ENCODE results near the gene ZNF74. TPM values are rescaled to one million over a fixed set of nuclear protein-coding genes. Genes with fewer than 3 reads are reported as not detected.

ZNF74 gene
- total RNA-seq, 1 experiment from 2014 or later, result 34.3 TPM

DNA sequence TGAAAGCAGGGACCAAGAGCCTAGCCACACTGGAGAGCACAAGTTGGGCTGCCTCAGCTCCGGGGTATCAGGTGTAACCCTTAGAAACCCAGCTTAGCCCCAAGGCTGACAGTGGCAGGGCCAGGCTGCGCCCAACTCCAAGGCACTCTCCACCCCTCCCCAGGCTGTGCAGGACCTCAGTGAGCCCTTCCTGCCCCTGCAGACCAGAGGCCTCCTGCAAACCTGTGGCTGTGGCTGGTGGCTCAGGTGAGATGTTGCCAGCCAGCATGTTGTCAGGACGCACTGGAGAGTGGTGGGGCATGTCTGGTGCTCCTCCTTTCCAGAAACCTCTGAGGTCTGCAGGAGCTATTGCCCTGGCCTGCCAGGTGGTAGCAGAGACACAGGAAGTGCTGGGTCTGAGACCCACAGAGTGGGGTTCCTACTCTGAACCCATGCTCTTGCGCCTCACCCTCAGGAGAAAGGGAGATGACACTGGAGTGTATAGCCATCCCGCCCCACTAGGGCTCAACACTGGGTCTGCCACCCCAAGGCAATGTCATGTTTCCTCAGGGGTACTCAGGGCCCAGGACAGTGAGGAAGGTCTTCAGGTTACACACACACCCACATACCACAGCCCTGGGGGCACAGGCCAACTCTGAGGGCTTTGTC lies 46.1 kb downstream of the ZNF74 start:
- peaks cover 0 to 5% (median 3%) of the 10 kb centered on the region in 3 experiments; a peak in 4 of 7 replicates for H3K36me3 Mint-ChIP-seq (ENCODE audit: insufficient read depth in 1 of 3, low read depth in 3 of 3)
- no peak overlapping the region for H4K91ac ChIP-seq (ENCODE audit: insufficient read length, low read depth, low read length)
- H3K14ac ChIP-seq (ENCODE audit: insufficient read depth, low read length), result no peak overlapping the region
- no peak overlapping the region for H4K5ac ChIP-seq (ENCODE audit: insufficient read length, low read depth, low read length)
- H3K23ac ChIP-seq (ENCODE audit: insufficient read length, low read depth, low read length), result no peak overlapping the region
- H3K27me3 Mint-ChIP-seq (ENCODE audit: low read depth), result peaks cover 44% of the 10 kb centered on the region
- H3K56ac ChIP-seq (ENCODE audit: insufficient read length, low read depth, low read length), result no peak overlapping the region
- H3K27ac ChIP-seq (ENCODE audit: insufficient read length, low read depth, low read length), result no peak overlapping the region
- H2AFZ ChIP-seq (ENCODE audit: low read length), result no peak overlapping the region
- H4K20me1 ChIP-seq (ENCODE audit: control insufficient read depth, insufficient read depth, insufficient read length), result no peaks in the 10 kb centered on the region
- no peak for DNase-seq
- H3K4me3 Mint-ChIP-seq, result no peak overlapping the region
- H2AK5ac ChIP-seq (ENCODE audit: insufficient read length, low read length), result no peak overlapping the region
- H3K9me3 ChIP-seq (ENCODE audit: control insufficient read depth, low read depth, low read length), result no peaks in the 10 kb centered on the region
- no peak overlapping the region for H2BK20ac ChIP-seq (ENCODE audit: low read depth, low read length, poor library complexity, severe bottlenecking)
- no peak overlapping the region for H3T11ph ChIP-seq (ENCODE audit: low read length)
- no peak overlapping the region for H3K18ac ChIP-seq (ENCODE audit: insufficient read length, low read depth, low read length)
- H3K9me3 Mint-ChIP-seq, result no peaks in the 10 kb centered on the region
- WGBS (ENCODE audit: extremely low coverage, insufficient read length, low lambda C conversion rate), result no CpG with 5 or more reads among the region's 5 CpGs
- H3K27me3 ChIP-seq (ENCODE audit: insufficient read depth, low read length), result peaks cover 10% of the 10 kb centered on the region; the same call in 1 of the 2 replicates
- 0 out of 2 replicates have a peak, but pooled peaks cover 2% of the 10 kb centered on the region for H3K4me1 ChIP-seq (ENCODE audit: insufficient read depth, low read length)
- no peak overlapping the region for H4K8ac ChIP-seq (replicated peaks; ENCODE audit: insufficient read length, low read depth, low read length)
- H3K79me2 ChIP-seq (ENCODE audit: insufficient read depth, low read length), result no peaks in the 10 kb centered on the region
- H2BK5ac ChIP-seq (ENCODE audit: insufficient read length, low read length), result no peak overlapping the region
- no peak overlapping the region for H2BK15ac ChIP-seq (ENCODE audit: low read depth, low read length)
- no peak overlapping the region for H3K4ac ChIP-seq (ENCODE audit: low read depth, low read length)
- H2BK120ac ChIP-seq (ENCODE audit: low read depth, low read length, poor library complexity, severe bottlenecking), result no peak overlapping the region
- H3K27ac Mint-ChIP-seq, result no peak overlapping the region
- TF ChIP-seq, protein P1, sequence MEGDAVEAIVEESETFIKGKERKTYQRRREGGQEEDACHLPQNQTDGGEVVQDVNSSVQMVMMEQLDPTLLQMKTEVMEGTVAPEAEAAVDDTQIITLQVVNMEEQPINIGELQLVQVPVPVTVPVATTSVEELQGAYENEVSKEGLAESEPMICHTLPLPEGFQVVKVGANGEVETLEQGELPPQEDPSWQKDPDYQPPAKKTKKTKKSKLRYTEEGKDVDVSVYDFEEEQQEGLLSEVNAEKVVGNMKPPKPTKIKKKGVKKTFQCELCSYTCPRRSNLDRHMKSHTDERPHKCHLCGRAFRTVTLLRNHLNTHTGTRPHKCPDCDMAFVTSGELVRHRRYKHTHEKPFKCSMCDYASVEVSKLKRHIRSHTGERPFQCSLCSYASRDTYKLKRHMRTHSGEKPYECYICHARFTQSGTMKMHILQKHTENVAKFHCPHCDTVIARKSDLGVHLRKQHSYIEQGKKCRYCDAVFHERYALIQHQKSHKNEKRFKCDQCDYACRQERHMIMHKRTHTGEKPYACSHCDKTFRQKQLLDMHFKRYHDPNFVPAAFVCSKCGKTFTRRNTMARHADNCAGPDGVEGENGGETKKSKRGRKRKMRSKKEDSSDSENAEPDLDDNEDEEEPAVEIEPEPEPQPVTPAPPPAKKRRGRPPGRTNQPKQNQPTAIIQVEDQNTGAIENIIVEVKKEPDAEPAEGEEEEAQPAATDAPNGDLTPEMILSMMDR (conservative IDR thresholded peaks at IDR 0.05), result no peak
- peaks cover 17% of the 10 kb centered on the region for H3K23me2 ChIP-seq (ENCODE audit: insufficient read length, low read depth, low read length, poor library complexity, severe bottlenecking)
- H3K79me1 ChIP-seq (ENCODE audit: insufficient read depth, low read depth, low read length, poor library complexity, severe bottlenecking), result no peaks in the 10 kb centered on the region
- no peak overlapping the region for H3K4me2 ChIP-seq (ENCODE audit: insufficient read depth, insufficient read length, low read length)
- H3K4me1 Mint-ChIP-seq, result peaks cover 18 to 22% of the 10 kb centered on the region in 2 experiments
- H3K9ac ChIP-seq (ENCODE audit: extremely low read depth, insufficient read length, low read length), result no peak overlapping the region
- no peak overlapping the region for H2BK12ac ChIP-seq (ENCODE audit: insufficient read length, low read depth, low read length)

All from H9 (cell line).